Measurements from ENCODE around the gene RTN1. TPM values are rescaled to one million over a fixed set of nuclear protein-coding genes. Genes with fewer than 3 reads are reported as not detected.

Gene RTN1
- total and polyA plus RNA-seq, 2 donors from 2014 or later = 4.5 to 5.1 TPM

GRCh38 chr14:59847711-59848110 is 22.9 kb downstream of the RTN1 start:
- H3K27me3 ChIP-seq (ENCODE audit: control insufficient read depth, insufficient read depth, low read length) = no peaks in the 10 kb centered on the region
- no peak for FAIRE-seq
- H3K36me3 ChIP-seq (ENCODE audit: control insufficient read depth in 2 of 3, insufficient read depth in 3 of 3, low read length in 3 of 3) = no peaks in the 10 kb centered on the region
- intact Hi-C loops (cut with DNase I) = no loop called here
- no peaks in the 10 kb centered on the region for H3K9me3 ChIP-seq (ENCODE audit: control insufficient read depth in 2 of 3, insufficient read depth in 1 of 3, low read length in 3 of 3)
- no peak for TF ChIP-seq CTCF (IDR thresholded peaks at IDR 0.05; ENCODE audit: borderline replicate concordance, extremely low read depth, insufficient read depth)
- no peak overlapping the region for H3K4me3 ChIP-seq (ENCODE audit: low read length in 3 of 3)
- DNase-seq = no peak
- no peaks in the 10 kb centered on the region for H3K4me1 ChIP-seq (ENCODE audit: control insufficient read depth in 2 of 3, insufficient read depth in 2 of 3, low read depth in 1 of 3, low read length in 3 of 3)
- no peak overlapping the region for H3K9ac ChIP-seq (ENCODE audit: low read length in 3 of 3)
- H3K27ac ChIP-seq (ENCODE audit: low read depth in 2 of 2, low read length in 2 of 2) = no peak overlapping the region

GRCh38 chr14:59846595-59846994 is 24.0 kb downstream of the RTN1 start:
- Histone ChIP-seq H3K36me3 (ENCODE audit: control insufficient read depth in 2 of 3, insufficient read depth in 3 of 3, low read length in 3 of 3) (no peaks in the 10 kb centered on the region), H3K27ac (ENCODE audit: low read depth in 2 of 2, low read length in 2 of 2) (no peak overlapping the region), H3K4me3 (ENCODE audit: low read length in 3 of 3) (no peak overlapping the region), H3K9ac (ENCODE audit: low read length in 3 of 3) (no peak overlapping the region), H3K4me1 (ENCODE audit: control insufficient read depth in 2 of 3, insufficient read depth in 2 of 3, low read depth in 1 of 3, low read length in 3 of 3) (no peaks in the 10 kb centered on the region), H3K27me3 (ENCODE audit: control insufficient read depth, insufficient read depth, low read length) (no peaks in the 10 kb centered on the region), H3K9me3 (ENCODE audit: control insufficient read depth in 2 of 3, insufficient read depth in 1 of 3, low read length in 3 of 3) (no peaks in the 10 kb centered on the region)
- FAIRE-seq = no peak
- no peak for TF ChIP-seq CTCF (IDR thresholded peaks at IDR 0.05; ENCODE audit: borderline replicate concordance, extremely low read depth, insufficient read depth)
- intact Hi-C loops (cut with DNase I) = no loop called here
- DNase-seq = no peak

GRCh38 chr14:59845245-59845644 is 25.3 kb downstream of the RTN1 start:
- Histone ChIP-seq H3K9ac (ENCODE audit: low read length in 3 of 3) (no peak overlapping the region), H3K27ac (ENCODE audit: low read depth in 2 of 2, low read length in 2 of 2) (no peak overlapping the region), H3K4me3 (ENCODE audit: low read length in 3 of 3) (no peak overlapping the region), H3K4me1 (ENCODE audit: control insufficient read depth in 2 of 3, insufficient read depth in 2 of 3, low read depth in 1 of 3, low read length in 3 of 3) (no peaks in the 10 kb centered on the region), H3K27me3 (ENCODE audit: control insufficient read depth, insufficient read depth, low read length) (no peaks in the 10 kb centered on the region), H3K9me3 (ENCODE audit: control insufficient read depth in 2 of 3, insufficient read depth in 1 of 3, low read length in 3 of 3) (no peaks in the 10 kb centered on the region), H3K36me3 (ENCODE audit: control insufficient read depth in 2 of 3, insufficient read depth in 3 of 3, low read length in 3 of 3) (no peaks in the 10 kb centered on the region)
- no peak for TF ChIP-seq CTCF (IDR thresholded peaks at IDR 0.05; ENCODE audit: borderline replicate concordance, extremely low read depth, insufficient read depth)
- no peak for DNase-seq
- no peak for FAIRE-seq
- intact Hi-C loops (cut with DNase I) = no loop called here

- no peak for TF ChIP-seq CTCF (IDR thresholded peaks at IDR 0.05; ENCODE audit: borderline replicate concordance, extremely low read depth, insufficient read depth)
- FAIRE-seq (no peak), DNase-seq (no peak)
- no peaks in the 10 kb centered on the region for H3K4me1 ChIP-seq (ENCODE audit: control insufficient read depth in 2 of 3, insufficient read depth in 2 of 3, low read depth in 1 of 3, low read length in 3 of 3)
- H3K27ac ChIP-seq (ENCODE audit: low read depth in 2 of 2, low read length in 2 of 2) = no peak overlapping the region
- no peaks in the 10 kb centered on the region for H3K27me3 ChIP-seq (ENCODE audit: control insufficient read depth, insufficient read depth, low read length)
- no peak overlapping the region for H3K4me3 ChIP-seq (ENCODE audit: low read length in 3 of 3)
- H3K36me3 ChIP-seq (ENCODE audit: control insufficient read depth in 2 of 3, insufficient read depth in 3 of 3, low read length in 3 of 3) = no peaks in the 10 kb centered on the region
- intact Hi-C loops (cut with DNase I) = no loop called here
- H3K9ac ChIP-seq (ENCODE audit: low read length in 3 of 3) = no peak overlapping the region
- no peaks in the 10 kb centered on the region for H3K9me3 ChIP-seq (ENCODE audit: control insufficient read depth in 2 of 3, insufficient read depth in 1 of 3, low read length in 3 of 3)
Observed at GRCh38 chr14:59844186-59844812, 26.3 kb downstream of the RTN1 start.

Measured in kidney (tissue), 14 donors.